GM21515 (cell line): ENCODE results near the gene PRDM16.

ENCODE experiments used
- ATAC-seq: cut with Tn5 transposase; IDR thresholded peaks from one replicate; pipeline ENCODE4 v1.9.1; 2021; ENCODE audit not compliant: unreplicated experiment

PRDM16 gene

GRCh38 chr1:3251099-3251806 is 182.2 kb downstream of the PRDM16 start:
- no peak for ATAC-seq

GRCh38 chr1:3251807-3252428 is 182.9 kb downstream of the PRDM16 start:
- ATAC-seq = no peak

- ATAC-seq = no peak
Observed at GRCh38 chr1:3255680-3256079, 186.7 kb downstream of the PRDM16 start.

- ATAC-seq = no peak
Observed at GRCh38 chr1:3257788-3258187, 188.8 kb downstream of the PRDM16 start.

GRCh38 chr1:3258386-3259003 is 189.5 kb downstream of the PRDM16 start:
- ATAC-seq = no peak

GRCh38 chr1:3259020-3259419 is 190.0 kb downstream of the PRDM16 start:
- ATAC-seq = no peak

GRCh38 chr1:3261007-3261968 is 192.3 kb downstream of the PRDM16 start:
- ATAC-seq = no peak

GRCh38 chr1:3261969-3262579 is 193.1 kb downstream of the PRDM16 start:
- ATAC-seq = no peak

GRCh38 chr1:3262681-3263286 is 193.8 kb downstream of the PRDM16 start:
- no peak for ATAC-seq

- no peak for ATAC-seq
Observed at GRCh38 chr1:3263790-3264189, 194.8 kb downstream of the PRDM16 start.

- no peak for ATAC-seq
Observed at GRCh38 chr1:3264456-3264855, 195.5 kb downstream of the PRDM16 start.

GRCh38 chr1:3265835-3266805 is 197.1 kb downstream of the PRDM16 start:
- ATAC-seq = no peak

- ATAC-seq = no peak
Observed at GRCh38 chr1:3266870-3267549, 198.0 kb downstream of the PRDM16 start.

- ATAC-seq = no peak
Observed at GRCh38 chr1:3267550-3268270, 198.7 kb downstream of the PRDM16 start.

GRCh38 chr1:3268281-3268680 is 199.3 kb downstream of the PRDM16 start:
- no peak for ATAC-seq

- ATAC-seq = no peak
Observed at GRCh38 chr1:3270403-3271245, 201.6 kb downstream of the PRDM16 start.

GRCh38 chr1:3271866-3272265 is 202.9 kb downstream of the PRDM16 start:
- ATAC-seq = no peak
